ENCODE measurements around the gene UBE3A.
"Not testable (repeated sequence)": the region's sequence is repeated elsewhere in the genome, so short reads cannot be mapped to it uniquely, and the experiment has no call there.

UBE3A gene

DNA sequence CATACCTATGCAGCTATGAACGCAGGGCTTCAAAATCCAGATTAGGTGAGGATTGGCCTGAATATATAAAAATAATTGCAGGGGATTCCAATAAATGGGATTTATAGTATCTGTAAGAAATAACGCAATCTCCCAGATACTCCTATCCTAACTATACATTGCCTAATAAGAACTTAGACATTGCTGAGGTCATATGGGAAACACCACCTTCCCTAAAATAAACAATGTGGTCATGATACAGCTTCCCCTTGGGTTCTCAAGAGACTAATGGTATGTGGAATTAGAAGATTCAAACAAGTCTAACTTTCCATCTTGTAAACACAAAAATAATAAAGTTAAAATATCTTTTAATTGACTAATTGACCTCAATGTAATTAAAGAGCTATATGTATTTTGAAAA is 28.2 kb downstream of the UBE3A start:
- TF ChIP-seq BHLHE40 (IDR thresholded peaks at IDR 0.05; ENCODE audit: borderline replicate concordance) (no peak), L3MBTL2 (conservative IDR thresholded peaks at IDR 0.05) (no peak)
- POLR2A ChIA-PET, result no interaction called here
- DNase-seq (ENCODE audit: extremely low spot score), result no peak
- CTCF ChIA-PET, result no interaction called here

DNA sequence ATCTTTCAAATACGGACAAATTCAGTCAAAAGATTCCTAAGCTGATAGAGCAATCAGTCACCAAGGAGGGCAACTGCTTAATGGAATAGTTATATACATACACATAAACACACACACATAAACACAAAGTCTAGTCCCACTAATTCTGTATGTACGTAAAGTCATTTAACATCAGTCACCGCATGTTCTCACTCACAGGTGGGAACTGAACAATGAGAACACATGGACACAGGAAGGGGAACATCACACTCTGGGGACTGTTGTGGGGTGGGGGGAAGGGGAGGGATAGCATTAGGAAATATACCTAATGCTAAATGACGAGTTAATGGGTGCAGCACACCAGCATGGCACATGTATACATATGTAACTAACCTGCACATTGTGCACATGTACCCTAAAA is 29.1 kb downstream of the UBE3A start:
- POLR2A ChIA-PET; DNase-seq (ENCODE audit: extremely low spot score); CTCF ChIA-PET: not testable (repeated sequence)

DNA sequence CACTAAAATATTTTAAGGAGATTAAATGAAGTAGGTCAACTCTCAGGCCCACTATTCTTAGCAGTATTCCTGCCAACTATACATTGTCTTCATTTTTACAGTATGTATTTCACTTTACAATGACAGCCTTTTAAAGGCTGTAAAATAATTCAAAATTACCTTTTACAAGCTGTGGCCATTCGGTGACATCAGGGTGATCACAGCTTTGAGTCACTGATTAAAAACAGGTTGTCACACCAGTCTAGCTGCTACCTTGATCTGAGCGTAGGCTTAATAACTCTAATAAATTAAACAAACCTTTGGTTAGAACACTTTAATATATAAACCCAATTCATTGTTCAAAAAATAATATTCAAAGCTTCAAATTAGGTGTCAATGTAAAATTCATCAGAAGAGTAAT is 29.9 kb downstream of the UBE3A start:
- ChIA-PET POLR2A (no interaction called here), CTCF (interaction anchor here (1.0 kb wide), 1 partner anchor 10 kb away, joined by 4 read pairs; no protein-coding TSS in a partner anchor)
- no peak for DNase-seq (ENCODE audit: extremely low spot score)
- TF ChIP-seq CTBP1 (IDR thresholded peaks at IDR 0.05; ENCODE audit: borderline replicate concordance), result no peak
- TF ChIP-seq FOXA1 (IDR thresholded peaks at IDR 0.05), result no peak
- TF ChIP-seq BHLHE40 (IDR thresholded peaks at IDR 0.05; ENCODE audit: borderline replicate concordance), result no peak
- TF ChIP-seq NFRKB (IDR thresholded peaks at IDR 0.05), result no peak
- no peak for TF ChIP-seq TARDBP (IDR thresholded peaks at IDR 0.05)
- TF ChIP-seq L3MBTL2 (conservative IDR thresholded peaks at IDR 0.05), result no peak
- no peak for TF ChIP-seq SP1 (IDR thresholded peaks at IDR 0.05)
- TF ChIP-seq ARNT (IDR thresholded peaks at IDR 0.05), result no peak
- TF ChIP-seq LEF1 (IDR thresholded peaks at IDR 0.05; ENCODE audit: borderline replicate concordance), result no peak
- no peak for TF ChIP-seq ELF4 (IDR thresholded peaks at IDR 0.05)

DNA sequence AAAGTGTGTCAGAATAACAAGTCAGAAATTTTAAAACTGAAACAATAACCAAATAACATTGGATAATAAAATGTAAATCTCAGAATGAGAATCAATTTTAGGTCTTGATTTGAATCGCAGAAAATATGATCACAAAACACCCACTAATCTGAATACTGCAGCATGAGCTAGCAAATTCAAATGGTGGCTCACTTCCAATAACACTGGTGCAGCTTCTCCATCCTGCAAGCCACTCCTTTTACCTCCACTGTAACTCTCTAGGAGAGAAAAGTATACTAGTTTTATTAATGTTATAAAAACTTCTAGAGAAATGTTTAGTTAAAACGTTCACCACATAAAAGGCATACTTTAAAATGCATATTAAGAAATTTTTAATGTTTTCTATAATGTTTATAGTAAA is 30.4 kb downstream of the UBE3A start:
- ChIA-PET POLR2A (no interaction called here), CTCF (interaction anchor here (1.0 kb wide), 1 partner anchor 9 kb away, joined by 4 read pairs; no protein-coding TSS in a partner anchor)
- DNase-seq (ENCODE audit: extremely low spot score), result no peak
- TF ChIP-seq FOXA1 (IDR thresholded peaks at IDR 0.05) (no peak), FOXK2 (IDR thresholded peaks at IDR 0.05) (no peak), L3MBTL2 (conservative IDR thresholded peaks at IDR 0.05) (no peak), ELF4 (IDR thresholded peaks at IDR 0.05) (no peak), TARDBP (IDR thresholded peaks at IDR 0.05) (no peak), ARNT (IDR thresholded peaks at IDR 0.05) (no peak), FOXM1 (IDR thresholded peaks at IDR 0.05; ENCODE audit: borderline replicate concordance) (no peak), SUZ12 (IDR thresholded peaks at IDR 0.05) (no peak)

DNA sequence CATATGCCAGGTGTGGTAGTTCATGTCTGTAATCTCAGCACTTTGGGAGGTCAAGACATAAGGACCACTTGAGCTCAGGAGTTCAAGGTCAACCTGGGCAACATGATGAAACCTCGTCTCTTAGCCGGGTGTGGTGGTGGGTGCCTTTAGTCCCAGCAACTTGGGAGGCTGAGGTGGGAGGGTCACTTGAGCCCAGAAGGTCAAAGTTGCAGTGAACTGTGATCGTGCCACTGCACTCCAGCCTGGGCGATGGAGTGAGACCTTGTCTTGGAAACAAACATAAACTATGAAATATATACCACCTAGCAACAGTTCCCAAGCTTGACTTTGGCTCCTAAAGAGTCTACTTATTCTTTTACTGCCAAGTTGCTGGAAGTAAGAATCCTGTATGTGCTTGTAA is 30.9 kb downstream of the UBE3A start:
- CTCF ChIA-PET, result interaction anchor here (1.0 kb wide), 1 partner anchor 9 kb away, joined by 4 read pairs; no protein-coding TSS in a partner anchor
- TF ChIP-seq NFRKB (IDR thresholded peaks at IDR 0.05) (no peak), BHLHE40 (IDR thresholded peaks at IDR 0.05; ENCODE audit: borderline replicate concordance) (no peak), ZNF384 (IDR thresholded peaks at IDR 0.05) (no peak)
- DNase-seq (ENCODE audit: extremely low spot score), result no peak
- POLR2A ChIA-PET, result no interaction called here

DNA sequence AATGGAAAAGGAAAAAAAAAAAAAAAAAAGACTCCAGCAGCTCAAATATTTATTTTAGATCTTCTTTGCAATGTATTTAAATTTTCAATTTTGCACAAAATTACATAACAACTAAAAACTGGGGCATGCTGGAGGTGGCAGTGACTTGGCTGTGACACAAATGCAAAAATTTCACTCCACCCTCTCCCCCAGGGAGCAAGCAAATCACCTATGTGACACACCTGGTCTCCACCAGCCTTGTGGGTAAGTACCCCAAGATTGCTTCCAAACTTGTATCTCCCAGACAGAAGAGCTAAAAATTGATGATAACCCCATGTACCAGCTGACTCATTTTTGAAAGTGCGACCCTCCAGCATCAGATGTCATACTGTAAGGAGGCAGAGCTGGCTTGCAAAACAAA is 32.0 kb downstream of the UBE3A start:
- TF ChIP-seq CTBP1 (IDR thresholded peaks at IDR 0.05; ENCODE audit: borderline replicate concordance), result no peak
- no peak for TF ChIP-seq L3MBTL2 (conservative IDR thresholded peaks at IDR 0.05)
- no peak for TF ChIP-seq FOXA1 (IDR thresholded peaks at IDR 0.05)
- TF ChIP-seq BHLHE40 (IDR thresholded peaks at IDR 0.05; ENCODE audit: borderline replicate concordance), result no peak
- TF ChIP-seq ELF4 (IDR thresholded peaks at IDR 0.05), result no peak
- no peak for TF ChIP-seq HDGF (IDR thresholded peaks at IDR 0.05; ENCODE audit: borderline replicate concordance)
- TF ChIP-seq FOXM1 (IDR thresholded peaks at IDR 0.05; ENCODE audit: borderline replicate concordance), result no peak
- TF ChIP-seq SP1 (IDR thresholded peaks at IDR 0.05), result no peak
- TF ChIP-seq LEF1 (IDR thresholded peaks at IDR 0.05; ENCODE audit: borderline replicate concordance), result no peak
- TF ChIP-seq ZNF384 (IDR thresholded peaks at IDR 0.05), result no peak
- no peak for TF ChIP-seq TARDBP (IDR thresholded peaks at IDR 0.05)
- TF ChIP-seq, protein P1, sequence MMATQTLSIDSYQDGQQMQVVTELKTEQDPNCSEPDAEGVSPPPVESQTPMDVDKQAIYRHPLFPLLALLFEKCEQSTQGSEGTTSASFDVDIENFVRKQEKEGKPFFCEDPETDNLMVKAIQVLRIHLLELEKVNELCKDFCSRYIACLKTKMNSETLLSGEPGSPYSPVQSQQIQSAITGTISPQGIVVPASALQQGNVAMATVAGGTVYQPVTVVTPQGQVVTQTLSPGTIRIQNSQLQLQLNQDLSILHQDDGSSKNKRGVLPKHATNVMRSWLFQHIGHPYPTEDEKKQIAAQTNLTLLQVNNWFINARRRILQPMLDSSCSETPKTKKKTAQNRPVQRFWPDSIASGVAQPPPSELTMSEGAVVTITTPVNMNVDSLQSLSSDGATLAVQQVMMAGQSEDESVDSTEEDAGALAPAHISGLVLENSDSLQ (IDR thresholded peaks at IDR 0.05), result no peak
- no peak for TF ChIP-seq FOXK2 (IDR thresholded peaks at IDR 0.05)
- TF ChIP-seq NFRKB (IDR thresholded peaks at IDR 0.05), result no peak
- no peak for TF ChIP-seq SUZ12 (IDR thresholded peaks at IDR 0.05)
- no peak for TF ChIP-seq ARNT (IDR thresholded peaks at IDR 0.05)
- POLR2A ChIA-PET, result no interaction called here
- DNase-seq (ENCODE audit: extremely low spot score), result no peak

DNA sequence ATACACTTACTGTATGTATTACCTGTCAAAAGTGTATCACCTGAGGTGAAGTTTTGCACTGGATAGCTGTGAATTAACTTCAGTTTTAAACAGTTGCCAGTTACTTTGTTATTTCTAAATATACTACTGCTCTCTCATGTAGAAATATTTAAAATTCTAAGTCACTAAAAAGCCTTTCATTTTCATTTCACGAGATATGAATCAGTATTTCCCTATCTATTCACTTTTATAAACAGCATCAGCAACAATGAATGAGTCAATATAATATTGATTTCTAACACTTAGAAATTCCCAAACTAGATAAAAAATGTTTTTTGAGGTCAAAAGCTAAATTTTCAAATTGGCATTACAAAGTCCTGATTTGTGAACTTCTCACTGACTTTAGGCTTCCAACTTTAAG is 32.6 kb downstream of the UBE3A start:
- POLR2A ChIA-PET, result no interaction called here
- CTCF ChIA-PET, result no interaction called here
- TF ChIP-seq ZNF384 (IDR thresholded peaks at IDR 0.05) (no peak), LEF1 (IDR thresholded peaks at IDR 0.05; ENCODE audit: borderline replicate concordance) (no peak), HDGF (IDR thresholded peaks at IDR 0.05; ENCODE audit: borderline replicate concordance) (no peak), SUZ12 (IDR thresholded peaks at IDR 0.05) (no peak)
- no peak for DNase-seq (ENCODE audit: extremely low spot score)

More for the DNA sequence above, 32.0 kb downstream of the UBE3A start:
- CTCF ChIA-PET, result no interaction called here

DNA sequence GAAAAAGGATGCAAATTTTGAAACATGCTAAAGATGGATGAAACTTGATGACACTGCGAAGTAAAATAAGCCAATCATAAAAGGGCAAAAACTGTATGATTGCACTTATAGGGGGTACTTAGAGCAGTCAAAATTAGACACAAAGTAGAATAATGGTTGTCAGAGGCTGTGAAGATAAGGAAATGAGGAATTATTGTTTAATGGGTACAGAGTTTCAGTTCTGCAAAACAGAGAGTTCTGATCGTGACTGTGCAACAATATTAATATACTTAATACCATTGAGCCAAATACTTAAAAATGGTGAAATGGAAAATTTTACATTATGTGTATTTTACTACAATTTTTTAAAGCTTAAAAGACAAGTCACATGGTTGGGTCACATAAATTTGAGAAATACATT is 35.1 kb downstream of the UBE3A start:
- ChIA-PET CTCF (no interaction called here), POLR2A (no interaction called here)
- TF ChIP-seq TARDBP (IDR thresholded peaks at IDR 0.05) (no peak), SP1 (IDR thresholded peaks at IDR 0.05) (no peak), ELF4 (IDR thresholded peaks at IDR 0.05) (no peak), FOXA1 (IDR thresholded peaks at IDR 0.05) (no peak), ARNT (IDR thresholded peaks at IDR 0.05) (no peak), L3MBTL2 (conservative IDR thresholded peaks at IDR 0.05) (no peak), CTBP1 (IDR thresholded peaks at IDR 0.05; ENCODE audit: borderline replicate concordance) (no peak), LEF1 (IDR thresholded peaks at IDR 0.05; ENCODE audit: borderline replicate concordance) (no peak), SUZ12 (IDR thresholded peaks at IDR 0.05) (no peak), FOXK2 (IDR thresholded peaks at IDR 0.05) (no peak), FOXM1 (IDR thresholded peaks at IDR 0.05; ENCODE audit: borderline replicate concordance) (no peak), ZNF384 (IDR thresholded peaks at IDR 0.05) (no peak), HDGF (IDR thresholded peaks at IDR 0.05; ENCODE audit: borderline replicate concordance) (no peak), BHLHE40 (IDR thresholded peaks at IDR 0.05; ENCODE audit: borderline replicate concordance) (no peak), NFRKB (IDR thresholded peaks at IDR 0.05) (no peak)
- TF ChIP-seq, protein P1 (IDR thresholded peaks at IDR 0.05), result no peak
- DNase-seq (ENCODE audit: extremely low spot score), result no peak

All from HEK293T (cell line).